Germinal center (tissue), 1 donor: ENCODE results near the gene ADAM15.

Experiments used
- DNase-seq: peaks from one replicate; pipeline ENCODE4 v3.0.0; 2012; ENCODE audit warnings: mixed read lengths, low spot score

Gene ADAM15

GRCh38 chr1:155050560-155051341 is at the start of gene ADAM15:
TSS of gene ADAM15 (plus strand) at chr1:155051316. CDS start at chr1:155051387, 71 bp downstream.
- peak; percentile 98 for DNase-seq

GRCh38 chr1:155001425-155001674 is 49.8 kb upstream of the ADAM15 start:
- no peak for DNase-seq

GRCh38 chr1:155001675-155002463 is 49.2 kb upstream of the ADAM15 start:
- DNase-seq, result peak; percentile 98

- peak; percentile 52 for DNase-seq
Measured at GRCh38 chr1:155002464-155003226, 48.5 kb upstream of the ADAM15 start, which contains the start of gene ZBTB7B. TSS of gene ZBTB7B (plus strand) at chr1:155002802. CDS start at chr1:155014661, 11,859 bp downstream.

- DNase-seq, result no peak
Measured at GRCh38 chr1:155003227-155003765, 47.8 kb upstream of the ADAM15 start.

GRCh38 chr1:155003766-155004351 is 47.3 kb upstream of the ADAM15 start:
- DNase-seq, result no peak

GRCh38 chr1:155004352-155005075 is 46.6 kb upstream of the ADAM15 start:
- no peak for DNase-seq

- peak; percentile 73 for DNase-seq
Measured at GRCh38 chr1:155005076-155006011, 45.8 kb upstream of the ADAM15 start.

GRCh38 chr1:155006601-155007101 is 44.5 kb upstream of the ADAM15 start:
- DNase-seq, result peak; percentile 49

GRCh38 chr1:155007251-155007828 is 43.8 kb upstream of the ADAM15 start:
- DNase-seq, result no peak

GRCh38 chr1:155008015-155008941 is 42.8 kb upstream of the ADAM15 start:
- DNase-seq, result no peak

- no peak for DNase-seq
Measured at GRCh38 chr1:155009221-155009711, 41.9 kb upstream of the ADAM15 start.

- no peak for DNase-seq
Measured at GRCh38 chr1:155009742-155010141, 41.4 kb upstream of the ADAM15 start.

GRCh38 chr1:155010211-155010918 is 40.8 kb upstream of the ADAM15 start:
- no peak for DNase-seq

- DNase-seq, result no peak
Measured at GRCh38 chr1:155011004-155011416, 40.1 kb upstream of the ADAM15 start.

GRCh38 chr1:155011437-155012025 is 39.6 kb upstream of the ADAM15 start:
- DNase-seq, result no peak

- no peak for DNase-seq
Measured at GRCh38 chr1:155012026-155012546, 39.0 kb upstream of the ADAM15 start.
